ENCODE data around the gene RILP.

RILP gene

GRCh38 chr17:1625581-1625980, 24.1 kb downstream of the RILP start:
- DNase-seq = peak in 2 of 3 donors; percentile 27 to 34
- H3K36me3 ChIP-seq (ENCODE audit: control insufficient read depth in 4 of 4, insufficient read depth in 4 of 4, low read length in 3 of 4) = peaks cover 0 to 9% (median 3%) of the 10 kb centered on the region in 4 experiments
- peaks cover 3 to 54% (median 49%) of the 10 kb centered on the region in 4 experiments for H3K4me1 ChIP-seq (ENCODE audit: control extremely low read depth in 1 of 4, control insufficient read depth in 4 of 4, insufficient read depth in 4 of 4, low read length in 3 of 4)
- ChIA-PET CTCF (interaction anchor here (1.0 to 11.2 kb wide), 8 partner anchors 9 to 69 kb away, joined by 3 to 225 read pairs (median 6); partner anchors contain the start of genes RILP and SCARF1), POLR2A (interaction anchor here (1.2 to 2.7 kb wide), 3 partner anchors 32 to 51 kb away, joined by 5 to 17 read pairs (median 7); no protein-coding TSS in a partner anchor)
- H3K9me3 ChIP-seq (ENCODE audit: control extremely low read depth in 1 of 5, control insufficient read depth in 4 of 5, insufficient read depth in 2 of 5, low read depth in 1 of 5, low read length in 4 of 5) = no peaks in the 10 kb centered on the region
- no peak overlapping the region for H3K27ac ChIP-seq (ENCODE audit: insufficient read depth in 1 of 2, low read depth in 1 of 2, low read length in 2 of 2, poor library complexity in 1 of 2, severe bottlenecking in 2 of 2)
- peak overlapping the region in 2 of 7 experiments; percentile 0 to 3 for H3K4me3 ChIP-seq (ENCODE audit: control insufficient read depth in 1 of 7, extremely low read depth in 1 of 7, insufficient read depth in 4 of 7, low read depth in 2 of 7, low read length in 6 of 7)
- H3K27me3 ChIP-seq (replicated peaks in 2 of 5; ENCODE audit: control insufficient read depth in 4 of 5, insufficient read depth in 5 of 5, low read length in 4 of 5) = no peaks in the 10 kb centered on the region
- 65% methylated on average over 3 of the region's 6 CpGs for WGBS (ENCODE audit: insufficient coverage)

- Histone ChIP-seq H3K36me3 (ENCODE audit: control insufficient read depth in 4 of 4, insufficient read depth in 4 of 4, low read length in 3 of 4) (peaks cover 0 to 9% (median 3%) of the 10 kb centered on the region in 4 experiments), H3K4me3 (ENCODE audit: control insufficient read depth in 1 of 7, extremely low read depth in 1 of 7, insufficient read depth in 4 of 7, low read depth in 2 of 7, low read length in 6 of 7) (peak overlapping the region in 1 of 7 experiments; percentile 30), H3K27me3 (replicated peaks in 2 of 5; ENCODE audit: control insufficient read depth in 4 of 5, insufficient read depth in 5 of 5, low read length in 4 of 5) (no peaks in the 10 kb centered on the region), H3K27ac (ENCODE audit: insufficient read depth in 1 of 2, low read depth in 1 of 2, low read length in 2 of 2, poor library complexity in 1 of 2, severe bottlenecking in 2 of 2) (no peak overlapping the region), H3K4me1 (ENCODE audit: control extremely low read depth in 1 of 4, control insufficient read depth in 4 of 4, insufficient read depth in 4 of 4, low read length in 3 of 4) (peaks cover 3 to 53% (median 45%) of the 10 kb centered on the region in 4 experiments), H3K9me3 (ENCODE audit: control extremely low read depth in 1 of 5, control insufficient read depth in 4 of 5, insufficient read depth in 2 of 5, low read depth in 1 of 5, low read length in 4 of 5) (no peaks in the 10 kb centered on the region)
- ChIA-PET POLR2A (interaction anchor here (1.2 to 2.7 kb wide), 2 partner anchors 48 to 51 kb away, joined by 7 to 17 read pairs; no protein-coding TSS in a partner anchor), CTCF (interaction anchor here (1.0 to 11.2 kb wide), 3 partner anchors 8 to 50 kb away, joined by 3 to 225 read pairs (median 24); no protein-coding TSS in a partner anchor)
- peak in 2 of 3 donors; percentile 28 to 31 for DNase-seq
- WGBS (ENCODE audit: insufficient coverage) = 42% methylated on average over 10 of the region's 14 CpGs
Measured at GRCh38 chr17:1625053-1625452, 24.6 kb downstream of the RILP start.

GRCh38 chr17:1624650-1625049, 25.0 kb downstream of the RILP start:
- H3K36me3 ChIP-seq (ENCODE audit: control insufficient read depth in 4 of 4, insufficient read depth in 4 of 4, low read length in 3 of 4) = peaks cover 0 to 10% (median 3%) of the 10 kb centered on the region in 4 experiments
- no peaks in the 10 kb centered on the region for H3K9me3 ChIP-seq (ENCODE audit: control extremely low read depth in 1 of 5, control insufficient read depth in 4 of 5, insufficient read depth in 2 of 5, low read depth in 1 of 5, low read length in 4 of 5)
- POLR2A ChIA-PET = interaction anchor here (1.2 kb wide), 1 partner anchor 50 kb away, joined by 7 read pairs; no protein-coding TSS in a partner anchor
- DNase-seq = no peak
- CTCF ChIA-PET = interaction anchor here (1.0 to 11.2 kb wide), 3 partner anchors 8 to 50 kb away, joined by 3 to 225 read pairs (median 24); no protein-coding TSS in a partner anchor
- H3K4me1 ChIP-seq (ENCODE audit: control extremely low read depth in 1 of 4, control insufficient read depth in 4 of 4, insufficient read depth in 4 of 4, low read length in 3 of 4) = peaks cover 3 to 49% (median 42%) of the 10 kb centered on the region in 4 experiments
- H3K4me3 ChIP-seq (ENCODE audit: control insufficient read depth in 1 of 7, extremely low read depth in 1 of 7, insufficient read depth in 4 of 7, low read depth in 2 of 7, low read length in 6 of 7) = no peak overlapping the region
- H3K27ac ChIP-seq (ENCODE audit: insufficient read depth in 1 of 2, low read depth in 1 of 2, low read length in 2 of 2, poor library complexity in 1 of 2, severe bottlenecking in 2 of 2) = no peak overlapping the region
- 86% methylated on average over 12 of the region's 12 CpGs for WGBS (ENCODE audit: insufficient coverage)
- no peaks in the 10 kb centered on the region for H3K27me3 ChIP-seq (replicated peaks in 2 of 5; ENCODE audit: control insufficient read depth in 4 of 5, insufficient read depth in 5 of 5, low read length in 4 of 5)

- DNase-seq = no peak
- CTCF ChIA-PET = no interaction called here
- Histone ChIP-seq H3K9me3 (ENCODE audit: control extremely low read depth in 1 of 5, control insufficient read depth in 4 of 5, insufficient read depth in 2 of 5, low read depth in 1 of 5, low read length in 4 of 5) (no peaks in the 10 kb centered on the region), H3K27ac (ENCODE audit: insufficient read depth in 1 of 2, low read depth in 1 of 2, low read length in 2 of 2, poor library complexity in 1 of 2, severe bottlenecking in 2 of 2) (no peak overlapping the region), H3K4me1 (ENCODE audit: control extremely low read depth in 1 of 4, control insufficient read depth in 4 of 4, insufficient read depth in 4 of 4, low read length in 3 of 4) (peaks cover 3 to 39% (median 39%) of the 10 kb centered on the region in 4 experiments), H3K27me3 (replicated peaks in 2 of 5; ENCODE audit: control insufficient read depth in 4 of 5, insufficient read depth in 5 of 5, low read length in 4 of 5) (no peaks in the 10 kb centered on the region), H3K4me3 (ENCODE audit: control insufficient read depth in 1 of 7, extremely low read depth in 1 of 7, insufficient read depth in 4 of 7, low read depth in 2 of 7, low read length in 6 of 7) (no peak overlapping the region), H3K36me3 (ENCODE audit: control insufficient read depth in 4 of 4, insufficient read depth in 4 of 4, low read length in 3 of 4) (peaks cover 0 to 11% (median 3%) of the 10 kb centered on the region in 4 experiments)
- POLR2A ChIA-PET = no interaction called here
- 95% methylated on average over 13 of the region's 14 CpGs for WGBS (ENCODE audit: insufficient coverage)
Measured at GRCh38 chr17:1623057-1623630, 26.5 kb downstream of the RILP start.

- Histone ChIP-seq H3K36me3 (ENCODE audit: control insufficient read depth in 4 of 4, insufficient read depth in 4 of 4, low read length in 3 of 4) (peaks cover 0 to 13% (median 3%) of the 10 kb centered on the region in 4 experiments), H3K4me1 (ENCODE audit: control extremely low read depth in 1 of 4, control insufficient read depth in 4 of 4, insufficient read depth in 4 of 4, low read length in 3 of 4) (peaks cover 3 to 27% (median 26%) of the 10 kb centered on the region in 4 experiments), H3K4me3 (ENCODE audit: control insufficient read depth in 1 of 7, extremely low read depth in 1 of 7, insufficient read depth in 4 of 7, low read depth in 2 of 7, low read length in 6 of 7) (no peak overlapping the region), H3K27me3 (replicated peaks in 2 of 5; ENCODE audit: control insufficient read depth in 4 of 5, insufficient read depth in 5 of 5, low read length in 4 of 5) (no peaks in the 10 kb centered on the region), H3K9me3 (ENCODE audit: control extremely low read depth in 1 of 5, control insufficient read depth in 4 of 5, insufficient read depth in 2 of 5, low read depth in 1 of 5, low read length in 4 of 5) (no peaks in the 10 kb centered on the region), H3K27ac (ENCODE audit: insufficient read depth in 1 of 2, low read depth in 1 of 2, low read length in 2 of 2, poor library complexity in 1 of 2, severe bottlenecking in 2 of 2) (no peak overlapping the region)
- WGBS (ENCODE audit: insufficient coverage) = 96% methylated on average over 19 of the region's 22 CpGs
- ChIA-PET CTCF (interaction anchor here (0.9 kb wide), 1 partner anchor 46 kb away, joined by 4 read pairs; no protein-coding TSS in a partner anchor), POLR2A (no interaction called here)
- DNase-seq = no peak
Measured at GRCh38 chr17:1621273-1621954, 28.3 kb downstream of the RILP start.

GRCh38 chr17:1620486-1620885, 29.2 kb downstream of the RILP start:
- POLR2A ChIA-PET = no interaction called here
- Histone ChIP-seq H3K4me3 (ENCODE audit: control insufficient read depth in 1 of 7, extremely low read depth in 1 of 7, insufficient read depth in 4 of 7, low read depth in 2 of 7, low read length in 6 of 7) (no peak overlapping the region), H3K27ac (ENCODE audit: insufficient read depth in 1 of 2, low read depth in 1 of 2, low read length in 2 of 2, poor library complexity in 1 of 2, severe bottlenecking in 2 of 2) (no peak overlapping the region), H3K9me3 (ENCODE audit: control extremely low read depth in 1 of 5, control insufficient read depth in 4 of 5, insufficient read depth in 2 of 5, low read depth in 1 of 5, low read length in 4 of 5) (no peaks in the 10 kb centered on the region), H3K27me3 (replicated peaks in 2 of 5; ENCODE audit: control insufficient read depth in 4 of 5, insufficient read depth in 5 of 5, low read length in 4 of 5) (no peaks in the 10 kb centered on the region), H3K36me3 (ENCODE audit: control insufficient read depth in 4 of 4, insufficient read depth in 4 of 4, low read length in 3 of 4) (peaks cover 0 to 16% (median 3%) of the 10 kb centered on the region in 4 experiments), H3K4me1 (ENCODE audit: control extremely low read depth in 1 of 4, control insufficient read depth in 4 of 4, insufficient read depth in 4 of 4, low read length in 3 of 4) (peaks cover 0 to 17% (median 17%) of the 10 kb centered on the region in 4 experiments)
- CTCF ChIA-PET = no interaction called here
- WGBS (ENCODE audit: insufficient coverage) = 91% methylated on average over 12 of the region's 13 CpGs
- no peak for DNase-seq

Measured in common myeloid progenitor, CD34-positive (primary cell).